Liver (tissue), 3 donors: Measurements from ENCODE around the gene CDC5L.

Experiments
- CTCF ChIP-seq: fragments of 150-350 bp; IDR thresholded peaks from 2 replicates; pipeline ENCODE4 v1.5.1; 2017; ENCODE audit warnings: improper control_type of control experiment, low read depth, low read length; ENCODE audit not compliant: missing input control
- MAX ChIP-seq: IDR thresholded peaks from 2 replicates; pipeline ENCODE4 v1.6.1; 2016; ENCODE audit warnings: antibody characterized with exemption
- REST ChIP-seq: IDR thresholded peaks from 2 replicates; pipeline ENCODE4 v1.6.1; 2016; ENCODE audit warnings: antibody characterized with exemption, mild to moderate bottlenecking
- RXRA ChIP-seq, 2 donors: IDR thresholded peaks; 2 replicates each; pipeline ENCODE4 v1.6.1; 2017 to 2018; ENCODE audit warnings: antibody characterized with exemption in 2 of 2, mild to moderate bottlenecking in 1 of 2
- YY1 ChIP-seq: IDR thresholded peaks from 2 replicates; pipeline ENCODE4 v1.6.1; 2016; ENCODE audit warnings: antibody characterized with exemption, mild to moderate bottlenecking
- donor health status: healthy.
- donor health status: healthy.

- TF ChIP-seq REST = no peak
- no peak for TF ChIP-seq CTCF
- TF ChIP-seq MAX = no peak
- TF ChIP-seq RXRA (IDR thresholded peaks at IDR 0.05) = no peak
- TF ChIP-seq YY1 = no peak
Measured at GRCh38 chr6:44388135-44388487, 605 bp downstream of the CDC5L start.
